Lower leg skin (tissue), 3 donors: ENCODE data around the gene EVI5.

ENCODE experiments used
- POLR2A ChIP-seq, 2 donors: fragments of 450-650 bp; IDR thresholded peaks; one replicate each; pipeline ENCODE4 v1.6.1; 2016 to 2017; ENCODE audit warnings: antibody characterized with exemption in 2 of 2, mild to moderate bottlenecking in 1 of 2, moderate library complexity in 1 of 2
- TF ChIP-seq, protein P1 (sequence below), 3 donors: fragments of 450-650 bp; IDR thresholded peaks; one replicate each; pipeline ENCODE4 v1.5.1; 2016; ENCODE audit warnings: antibody characterized with exemption in 3 of 3, mild to moderate bottlenecking in 3 of 3, moderate library complexity in 2 of 3

DNA sequence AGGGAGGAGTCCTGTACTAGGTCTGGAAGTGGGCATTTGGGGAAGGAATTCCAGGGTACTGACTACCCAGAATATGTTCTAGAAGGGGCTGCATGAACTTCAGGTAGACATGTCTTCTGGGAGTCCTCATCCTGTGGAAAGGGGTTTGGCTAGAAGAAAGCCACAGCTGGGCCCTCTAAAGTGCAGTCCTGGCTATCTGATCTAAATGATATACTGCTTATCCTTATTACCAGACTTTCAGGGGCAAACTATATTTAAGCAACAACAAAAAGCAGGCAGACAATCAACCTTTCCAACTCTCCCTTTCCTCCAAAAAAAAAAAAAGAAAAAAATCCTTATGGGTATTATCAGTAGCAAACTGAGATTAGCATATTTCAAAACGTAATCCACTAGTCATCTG, 268.3 kb downstream of the EVI5 start:
- TF ChIP-seq, protein P1, sequence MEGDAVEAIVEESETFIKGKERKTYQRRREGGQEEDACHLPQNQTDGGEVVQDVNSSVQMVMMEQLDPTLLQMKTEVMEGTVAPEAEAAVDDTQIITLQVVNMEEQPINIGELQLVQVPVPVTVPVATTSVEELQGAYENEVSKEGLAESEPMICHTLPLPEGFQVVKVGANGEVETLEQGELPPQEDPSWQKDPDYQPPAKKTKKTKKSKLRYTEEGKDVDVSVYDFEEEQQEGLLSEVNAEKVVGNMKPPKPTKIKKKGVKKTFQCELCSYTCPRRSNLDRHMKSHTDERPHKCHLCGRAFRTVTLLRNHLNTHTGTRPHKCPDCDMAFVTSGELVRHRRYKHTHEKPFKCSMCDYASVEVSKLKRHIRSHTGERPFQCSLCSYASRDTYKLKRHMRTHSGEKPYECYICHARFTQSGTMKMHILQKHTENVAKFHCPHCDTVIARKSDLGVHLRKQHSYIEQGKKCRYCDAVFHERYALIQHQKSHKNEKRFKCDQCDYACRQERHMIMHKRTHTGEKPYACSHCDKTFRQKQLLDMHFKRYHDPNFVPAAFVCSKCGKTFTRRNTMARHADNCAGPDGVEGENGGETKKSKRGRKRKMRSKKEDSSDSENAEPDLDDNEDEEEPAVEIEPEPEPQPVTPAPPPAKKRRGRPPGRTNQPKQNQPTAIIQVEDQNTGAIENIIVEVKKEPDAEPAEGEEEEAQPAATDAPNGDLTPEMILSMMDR (IDR thresholded peaks at IDR 0.05), result no peak
- TF ChIP-seq POLR2A (IDR thresholded peaks at IDR 0.05), result no peak
